GM21526 (cell line): ENCODE data around the gene TRAPPC6A.
A peak's percentile ranks its signal among the peaks of the same experiment; 100 is the strongest.

ENCODE experiments used
- ATAC-seq: cut with Tn5 transposase; IDR thresholded peaks from one replicate; pipeline ENCODE4 v1.9.1; 2021; ENCODE audit warnings: moderate library complexity; ENCODE audit not compliant: unreplicated experiment, low FRiP score

TRAPPC6A gene, protein sequence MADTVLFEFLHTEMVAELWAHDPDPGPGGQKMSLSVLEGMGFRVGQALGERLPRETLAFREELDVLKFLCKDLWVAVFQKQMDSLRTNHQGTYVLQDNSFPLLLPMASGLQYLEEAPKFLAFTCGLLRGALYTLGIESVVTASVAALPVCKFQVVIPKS

GRCh38 chr19:45177817-45178261 is at the start of gene TRAPPC6A:
Gene TRAPPC6A, minus strand, starts transcription at chr19:45178237. Its CDS starts 19 bp downstream, at chr19:45178218.
- peak; percentile 8 for ATAC-seq

DNA sequence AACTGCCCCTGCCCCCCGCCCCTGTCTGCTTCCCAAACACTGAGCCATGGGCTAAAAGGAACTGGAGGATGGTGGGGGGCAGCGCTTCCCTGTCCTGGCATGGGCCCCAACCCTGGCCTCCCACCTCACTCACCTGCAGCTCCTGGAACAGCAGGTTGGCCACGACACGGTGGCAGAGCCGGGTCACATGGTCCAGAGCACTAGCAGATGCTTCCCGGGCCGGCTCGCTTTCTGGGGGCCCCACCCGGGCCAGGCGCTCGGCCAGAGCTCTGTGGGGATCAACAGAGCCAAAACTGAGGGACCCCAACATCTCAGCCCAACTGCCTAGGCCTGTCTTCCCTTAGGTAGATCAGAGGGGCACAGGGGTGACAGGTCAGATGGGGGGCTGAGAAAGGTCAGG is 46.6 kb upstream of the TRAPPC6A start:
- ATAC-seq, result no peak

DNA sequence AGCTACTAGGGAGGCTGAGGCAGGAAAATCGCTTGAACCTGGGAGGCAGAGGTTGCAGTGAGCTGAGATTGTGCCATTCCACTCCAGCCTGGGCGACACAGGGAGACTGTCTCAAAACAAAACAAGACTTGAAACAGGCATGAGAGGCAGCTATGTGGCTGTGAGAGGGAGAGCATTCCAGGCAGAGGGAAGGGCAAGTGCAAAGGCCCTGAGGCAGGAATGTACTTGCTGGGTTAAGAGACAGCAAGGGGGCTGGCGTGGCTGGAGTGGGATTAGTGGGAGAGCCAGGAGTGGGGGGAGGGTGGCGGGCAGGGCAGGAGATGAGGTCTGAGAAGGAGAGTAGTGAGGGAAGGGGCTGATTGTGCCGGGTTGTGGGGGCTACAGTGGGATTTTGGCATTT is 45.8 kb upstream of the TRAPPC6A start:
- ATAC-seq, result no peak

- ATAC-seq, result no peak
Observed at GRCh38 chr19:45222724-45223123, 44.7 kb upstream of the TRAPPC6A start.

GRCh38 chr19:45218911-45219743 is 41.1 kb upstream of the TRAPPC6A start:
- no peak for ATAC-seq

DNA sequence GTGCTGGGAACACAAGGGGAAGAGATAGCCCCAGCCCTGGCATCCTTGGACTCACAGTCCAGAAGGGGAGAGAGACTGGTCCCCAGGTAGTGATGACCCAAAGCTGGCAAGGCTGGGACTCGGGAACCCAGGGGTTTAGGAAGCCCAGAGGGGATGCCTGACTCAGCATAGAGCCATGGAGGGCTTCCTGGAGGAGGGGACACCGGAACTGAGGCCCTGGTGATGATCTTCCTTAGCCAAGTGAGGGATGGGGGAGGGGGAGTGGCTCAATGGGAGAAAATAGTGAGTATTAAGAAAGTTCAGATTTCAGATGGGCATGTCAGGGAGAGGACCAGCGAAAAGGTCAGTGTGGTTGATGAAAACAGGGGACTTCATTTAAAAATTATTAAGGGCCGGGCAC is 40.4 kb upstream of the TRAPPC6A start:
- ATAC-seq, result no peak

DNA sequence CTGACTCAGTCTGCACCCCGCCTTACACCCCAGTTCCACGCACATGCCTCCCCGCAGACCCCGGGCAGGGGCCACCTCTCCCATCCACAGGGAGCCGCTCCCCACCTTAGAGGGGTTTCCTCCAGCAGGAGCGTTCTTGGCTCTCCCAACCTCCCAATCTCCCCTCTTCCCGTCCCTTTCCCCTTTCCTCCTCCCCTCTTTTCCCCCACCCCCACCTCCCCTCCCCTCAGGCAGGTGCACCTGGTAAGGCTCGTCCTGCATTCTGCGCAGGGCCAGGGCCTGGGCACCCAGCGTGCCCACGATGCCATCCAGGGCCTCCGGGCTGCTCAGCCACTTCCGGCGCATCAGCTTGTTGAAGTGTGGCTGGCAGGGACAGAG is 39.9 kb upstream of the TRAPPC6A start:
- no peak for ATAC-seq

DNA sequence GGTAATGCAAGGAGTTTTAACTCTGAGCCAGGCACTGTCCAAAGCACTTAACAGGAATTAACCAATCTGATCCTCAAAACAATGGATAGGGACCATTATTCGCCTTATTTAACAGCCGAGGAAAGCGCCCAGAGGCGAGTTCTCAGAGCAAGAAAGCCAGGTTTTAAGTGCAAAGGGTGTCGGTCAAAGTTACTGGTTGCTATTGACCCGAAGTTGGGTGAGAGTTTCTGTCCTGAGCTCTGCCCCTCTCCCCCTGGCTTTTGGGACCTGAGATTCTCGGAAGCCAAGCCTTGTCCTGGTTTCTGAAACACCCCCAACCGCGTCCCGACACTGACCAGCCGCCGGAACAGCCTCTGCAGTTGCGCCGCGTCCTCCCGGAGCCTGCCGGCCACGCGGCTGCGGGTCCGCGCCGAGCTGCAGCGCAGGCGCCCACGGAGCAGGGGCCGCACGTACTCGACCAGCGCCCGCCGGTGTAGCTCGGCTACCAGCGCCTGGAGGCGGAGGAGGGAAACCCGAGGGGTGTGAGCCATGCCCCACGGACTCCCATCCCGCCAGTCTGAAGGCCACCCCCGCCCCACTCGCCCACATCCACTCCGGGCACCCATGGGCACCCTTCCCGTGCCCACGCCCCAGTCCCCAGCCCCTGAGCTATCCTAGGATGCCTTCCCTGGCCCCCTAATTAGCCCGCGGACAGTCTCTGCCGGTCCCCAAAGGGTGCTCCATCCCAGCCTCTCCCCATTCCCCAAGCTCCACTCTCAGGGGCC is 39.3 kb upstream of the TRAPPC6A start:
- no peak for ATAC-seq

DNA sequence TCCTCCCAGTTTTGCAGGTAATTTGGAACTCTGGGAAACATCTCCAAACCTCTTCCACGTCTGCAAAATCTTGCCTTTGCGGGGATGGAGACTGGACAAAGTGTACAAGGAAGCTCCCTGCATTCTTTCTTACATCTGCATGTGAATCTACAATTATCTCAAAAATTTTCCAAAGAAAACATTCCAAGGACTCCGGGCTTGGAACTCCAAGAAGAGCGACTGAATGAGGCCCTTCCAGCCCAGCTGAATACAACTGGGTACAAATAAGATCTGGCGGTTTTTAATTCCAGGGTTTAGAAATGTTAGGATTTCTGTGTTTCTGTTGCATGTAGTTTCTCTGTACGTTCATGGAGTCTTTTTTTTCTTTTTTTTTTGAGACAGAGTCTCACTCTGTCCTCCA is 38.6 kb upstream of the TRAPPC6A start:
- no peak for ATAC-seq

DNA sequence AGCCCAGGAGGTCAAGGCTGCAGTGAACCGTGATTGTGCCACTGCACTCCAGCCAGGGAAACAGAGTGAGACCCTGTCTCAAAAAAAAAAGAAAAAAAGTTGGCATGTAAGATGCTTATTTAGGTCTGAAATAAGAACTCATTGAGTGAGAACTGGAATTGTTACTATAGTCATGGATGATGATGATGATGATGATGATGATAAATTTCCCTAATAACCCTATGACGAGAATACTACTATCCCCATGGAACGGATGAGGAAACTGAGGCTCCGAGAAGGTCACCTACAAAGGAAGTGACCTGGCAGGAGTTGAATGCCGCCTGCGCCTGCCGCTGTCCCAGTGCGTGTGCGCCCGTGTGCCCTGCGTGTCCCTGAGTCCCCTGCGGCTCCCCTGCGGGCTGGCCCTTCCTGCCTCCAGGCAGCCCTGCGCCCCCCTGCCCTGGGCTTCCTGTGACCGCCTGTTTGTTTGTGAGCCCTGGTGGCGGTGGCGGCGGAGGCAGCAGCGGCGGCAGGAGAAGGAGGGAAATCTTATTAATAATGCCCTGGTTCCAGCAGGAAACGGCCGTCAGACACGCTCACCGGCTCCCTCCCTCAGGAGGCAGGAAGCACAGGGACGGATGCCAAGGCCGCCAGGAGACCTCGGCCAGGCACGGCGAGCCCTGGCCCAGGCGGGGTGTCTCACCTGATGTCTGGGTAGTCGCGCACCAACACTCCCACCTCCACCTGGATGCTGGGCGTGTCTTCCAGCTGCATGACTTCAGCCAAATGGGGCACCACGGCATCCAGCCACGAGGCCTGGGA is 37.6 kb upstream of the TRAPPC6A start:
- ATAC-seq, result no peak

GRCh38 chr19:45213031-45213430 is 35.0 kb upstream of the TRAPPC6A start:
- no peak for ATAC-seq

DNA sequence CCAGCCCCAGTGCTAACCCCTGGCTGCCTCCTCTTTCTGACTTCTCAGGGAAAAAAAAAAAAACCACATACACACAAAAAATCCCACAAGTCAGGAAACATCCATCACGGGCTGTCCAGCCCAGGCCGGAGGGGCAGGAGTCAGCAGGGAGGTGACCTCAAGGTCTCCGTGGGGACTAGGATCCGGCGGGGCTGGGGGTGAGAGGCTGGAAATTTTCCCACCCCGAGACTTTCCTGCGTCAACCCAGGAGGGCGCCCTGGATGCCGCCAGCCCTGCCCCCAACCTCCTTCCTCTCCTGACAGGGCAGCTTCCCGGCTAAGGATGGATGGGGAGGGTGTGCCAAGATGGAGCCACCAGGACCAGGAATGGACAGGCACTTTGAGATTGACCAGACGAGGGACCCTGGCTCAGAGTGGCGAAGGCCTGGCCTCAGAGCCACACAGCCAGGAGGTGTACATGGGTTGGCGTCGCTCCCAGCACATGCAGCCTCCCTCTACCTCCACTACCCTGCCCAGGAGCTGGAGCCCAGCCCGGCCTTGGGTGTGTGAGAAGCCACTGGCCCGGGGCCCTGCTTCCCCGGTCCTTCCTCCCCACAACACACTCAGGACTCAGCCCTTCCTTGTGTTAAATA is 33.8 kb upstream of the TRAPPC6A start:
- no peak for ATAC-seq

DNA sequence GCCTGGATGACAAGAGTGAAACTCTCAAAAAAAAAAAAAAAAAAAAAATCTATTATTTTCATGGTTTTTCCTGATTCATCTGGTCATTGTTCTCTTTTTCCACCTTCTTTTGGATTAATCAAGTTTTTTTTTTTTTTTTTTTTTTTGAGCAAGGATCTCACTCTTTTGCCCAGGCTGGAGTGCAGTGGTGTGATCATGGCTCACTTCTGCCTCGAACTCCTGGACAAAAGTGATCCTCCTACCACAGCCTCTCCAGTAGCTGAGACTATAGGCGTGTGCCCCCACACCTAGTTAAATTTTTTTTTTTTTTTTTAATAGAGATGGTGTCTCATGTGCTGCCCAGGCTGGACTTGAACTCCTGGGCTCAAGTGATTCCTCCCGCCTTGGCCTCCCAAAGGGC is 28.3 kb upstream of the TRAPPC6A start:
- ATAC-seq, result no peak

GRCh38 chr19:45205810-45206209 is 27.8 kb upstream of the TRAPPC6A start:
- no peak for ATAC-seq

DNA sequence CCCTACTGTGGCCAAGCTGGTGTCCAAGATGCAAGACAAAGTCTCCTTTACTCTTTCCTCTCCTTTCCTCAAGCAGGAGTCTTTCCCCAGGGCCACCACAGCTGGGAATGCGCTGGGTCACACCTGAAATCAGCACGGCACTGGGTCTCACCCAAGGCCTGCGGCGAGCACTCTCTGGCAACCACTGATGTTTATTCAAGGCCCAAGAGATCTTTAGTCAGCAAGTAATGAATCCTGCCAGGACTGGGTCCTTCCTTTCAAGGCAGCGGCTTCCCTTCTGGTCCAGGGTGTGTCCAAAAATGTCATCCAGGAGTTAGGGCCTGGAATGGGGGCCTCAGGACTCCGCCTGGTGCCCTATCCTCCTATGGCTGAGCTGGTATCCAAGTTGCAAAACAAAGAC is 24.6 kb upstream of the TRAPPC6A start:
- ATAC-seq, result no peak

GRCh38 chr19:45200568-45200967 is 22.5 kb upstream of the TRAPPC6A start:
- ATAC-seq, result no peak

GRCh38 chr19:45195764-45196163 is 17.7 kb upstream of the TRAPPC6A start:
- no peak for ATAC-seq

DNA sequence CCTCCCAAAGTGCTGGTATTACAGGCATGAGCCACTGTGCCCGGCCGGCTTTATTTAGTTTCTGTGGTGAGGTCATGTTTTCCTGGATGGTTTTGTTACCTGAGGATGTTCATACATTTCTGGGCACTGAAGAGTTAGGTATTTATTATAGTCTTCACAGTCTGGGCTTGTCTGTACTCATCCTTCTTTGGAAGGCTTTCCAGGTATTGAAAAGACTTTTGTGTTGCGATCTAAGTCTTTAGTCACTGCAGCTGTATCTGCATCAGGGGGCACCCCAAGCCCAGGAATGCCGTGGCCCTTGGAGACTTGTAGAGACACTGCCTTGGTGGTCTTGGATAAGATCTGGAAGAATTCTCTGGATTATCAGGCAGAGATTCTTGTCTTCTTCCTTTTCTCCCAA is 13.3 kb upstream of the TRAPPC6A start:
- ATAC-seq, result no peak

GRCh38 chr19:45189971-45190370 is 11.9 kb upstream of the TRAPPC6A start:
- no peak for ATAC-seq

DNA sequence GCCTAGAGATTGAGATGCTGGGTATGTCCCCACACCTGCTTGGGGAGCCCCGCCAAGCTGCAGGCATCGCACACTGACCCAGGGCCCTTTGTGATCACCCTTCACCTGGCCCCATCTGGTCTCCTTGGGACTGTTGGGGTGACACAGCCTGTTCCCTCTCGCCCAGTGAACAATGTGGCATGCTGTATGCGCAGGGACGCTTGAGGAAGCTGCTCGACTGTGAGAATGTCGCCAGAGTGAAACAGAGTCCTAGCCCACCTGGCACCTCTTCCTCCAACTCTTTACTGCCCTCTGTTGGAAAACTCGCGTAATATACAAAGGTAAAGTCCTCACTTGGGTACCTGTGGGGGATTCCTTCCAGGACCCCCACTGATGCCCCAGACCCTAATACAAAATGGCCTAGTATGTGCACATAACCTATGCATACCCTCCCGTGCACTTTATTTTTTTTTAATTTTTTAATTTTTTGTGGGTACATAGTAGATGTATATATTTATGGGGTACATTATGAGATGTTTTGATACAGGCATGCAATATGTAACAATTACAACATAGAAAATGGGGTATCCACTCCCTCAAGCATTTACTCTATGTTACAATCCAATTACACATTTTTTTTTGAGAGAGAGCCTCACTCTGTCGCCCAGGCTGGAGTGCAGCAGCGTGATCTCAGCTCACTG is 9.5 kb upstream of the TRAPPC6A start:
- no peak for ATAC-seq
